ENCODE measurements around the gene TNIK.

Gene TNIK

DNA sequence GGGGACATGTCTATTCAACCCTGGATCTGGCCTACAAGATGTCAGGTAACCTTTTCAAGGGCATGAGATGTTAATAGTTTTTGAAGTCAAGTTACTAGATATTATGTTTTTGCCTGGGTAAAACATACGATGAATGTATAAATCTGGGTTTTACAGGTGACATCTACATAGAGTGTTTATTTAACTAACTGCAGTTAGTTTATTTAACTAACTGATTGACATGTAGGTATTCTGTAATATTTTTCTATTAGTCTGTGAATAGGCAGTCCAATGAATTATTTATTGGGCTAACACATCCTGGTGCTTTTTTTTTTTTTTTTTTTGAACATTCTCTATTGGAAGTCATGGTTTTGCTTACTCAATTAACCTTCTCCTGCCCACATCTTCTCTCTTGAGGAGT, 38.7 kb upstream of the TNIK start:
- DNase-seq (ENCODE audit: low read depth): no peak
- H3K4me3 ChIP-seq (ENCODE audit: low read length): no peak overlapping the region
- TF ChIP-seq, protein P1, sequence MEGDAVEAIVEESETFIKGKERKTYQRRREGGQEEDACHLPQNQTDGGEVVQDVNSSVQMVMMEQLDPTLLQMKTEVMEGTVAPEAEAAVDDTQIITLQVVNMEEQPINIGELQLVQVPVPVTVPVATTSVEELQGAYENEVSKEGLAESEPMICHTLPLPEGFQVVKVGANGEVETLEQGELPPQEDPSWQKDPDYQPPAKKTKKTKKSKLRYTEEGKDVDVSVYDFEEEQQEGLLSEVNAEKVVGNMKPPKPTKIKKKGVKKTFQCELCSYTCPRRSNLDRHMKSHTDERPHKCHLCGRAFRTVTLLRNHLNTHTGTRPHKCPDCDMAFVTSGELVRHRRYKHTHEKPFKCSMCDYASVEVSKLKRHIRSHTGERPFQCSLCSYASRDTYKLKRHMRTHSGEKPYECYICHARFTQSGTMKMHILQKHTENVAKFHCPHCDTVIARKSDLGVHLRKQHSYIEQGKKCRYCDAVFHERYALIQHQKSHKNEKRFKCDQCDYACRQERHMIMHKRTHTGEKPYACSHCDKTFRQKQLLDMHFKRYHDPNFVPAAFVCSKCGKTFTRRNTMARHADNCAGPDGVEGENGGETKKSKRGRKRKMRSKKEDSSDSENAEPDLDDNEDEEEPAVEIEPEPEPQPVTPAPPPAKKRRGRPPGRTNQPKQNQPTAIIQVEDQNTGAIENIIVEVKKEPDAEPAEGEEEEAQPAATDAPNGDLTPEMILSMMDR (conservative IDR thresholded peaks at IDR 0.05; ENCODE audit: low read length): no peak

DNA sequence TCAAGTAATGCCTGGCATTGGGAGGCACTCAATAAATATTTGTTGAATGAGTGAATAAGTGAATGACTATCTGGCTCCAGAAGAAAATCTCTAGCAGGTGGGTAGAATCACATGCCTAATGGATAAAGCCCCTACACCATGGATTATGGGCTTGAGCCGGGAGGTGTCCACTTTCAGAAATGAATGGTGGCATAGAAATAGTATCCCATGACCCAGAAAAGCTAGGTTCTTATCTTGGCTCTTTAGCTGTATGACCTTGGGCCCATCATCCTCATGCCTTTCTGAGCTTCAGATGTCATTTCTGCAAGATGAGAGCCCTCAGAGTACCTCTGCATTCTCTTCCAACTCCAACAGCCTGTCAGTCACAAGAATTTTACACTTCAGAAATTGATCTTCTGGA, 37.3 kb upstream of the TNIK start:
- H3K4me3 ChIP-seq (ENCODE audit: low read length): no peak overlapping the region
- no peak for DNase-seq (ENCODE audit: low read depth)
- TF ChIP-seq, protein P1 (conservative IDR thresholded peaks at IDR 0.05; ENCODE audit: low read length): no peak

DNA sequence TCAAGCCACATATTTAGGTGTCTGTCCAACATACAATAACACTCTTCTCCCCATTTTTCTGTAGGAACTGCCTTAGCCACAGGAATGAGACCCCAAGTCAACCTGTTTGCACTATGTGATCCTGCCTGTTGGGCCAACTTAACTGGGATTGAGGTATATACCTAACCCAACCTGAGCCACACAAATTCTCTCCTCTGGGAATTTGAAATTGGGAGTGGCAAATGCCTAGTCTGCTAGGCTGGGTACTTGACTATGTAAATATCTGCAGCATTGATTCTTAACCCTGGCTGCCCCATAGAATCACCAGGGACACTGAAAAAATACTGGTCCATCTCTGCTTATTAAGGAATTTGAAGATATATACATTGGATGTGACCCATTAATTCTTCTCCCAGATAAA, 35.2 kb upstream of the TNIK start:
- TF ChIP-seq, protein P1 (conservative IDR thresholded peaks at IDR 0.05; ENCODE audit: low read length): no peak
- no peak for DNase-seq (ENCODE audit: low read depth)
- no peak overlapping the region for H3K4me3 ChIP-seq (ENCODE audit: low read length)

DNA sequence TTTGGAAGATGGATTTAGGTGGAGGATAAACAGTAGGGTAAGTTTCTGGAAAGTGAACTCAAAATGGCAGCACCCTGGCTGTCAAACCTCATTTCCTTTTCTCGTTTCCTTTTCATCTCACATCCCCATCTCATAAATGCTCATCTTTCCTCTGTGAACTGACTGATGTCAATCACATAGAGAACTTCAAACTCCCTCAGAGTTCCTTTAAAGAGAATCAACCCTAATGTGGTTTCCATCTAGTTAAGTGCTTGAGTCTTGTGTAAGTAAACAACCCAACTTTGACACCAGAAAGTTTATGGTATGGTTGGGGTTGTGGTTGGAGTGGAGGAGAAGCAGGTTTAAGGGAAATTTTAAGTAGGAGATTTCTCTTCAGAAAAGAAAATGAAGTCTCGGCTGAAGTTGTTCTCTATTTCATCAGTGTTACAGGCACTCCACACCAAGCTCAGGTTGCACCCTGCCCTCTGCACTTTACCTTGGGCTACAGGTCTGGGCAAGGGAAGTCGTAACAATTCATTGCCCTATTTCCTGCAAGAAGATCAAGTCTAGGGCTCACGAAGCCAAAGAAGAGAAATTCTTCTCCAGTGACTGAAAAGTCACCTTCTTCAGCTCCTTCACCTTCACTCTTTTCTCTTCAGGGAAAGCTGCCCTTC, 34.4 kb upstream of the TNIK start:
- DNase-seq (ENCODE audit: low read depth): no peak
- no peak overlapping the region for H3K4me3 ChIP-seq (ENCODE audit: low read length)
- TF ChIP-seq, protein P1 (conservative IDR thresholded peaks at IDR 0.05; ENCODE audit: low read length): no peak

DNA sequence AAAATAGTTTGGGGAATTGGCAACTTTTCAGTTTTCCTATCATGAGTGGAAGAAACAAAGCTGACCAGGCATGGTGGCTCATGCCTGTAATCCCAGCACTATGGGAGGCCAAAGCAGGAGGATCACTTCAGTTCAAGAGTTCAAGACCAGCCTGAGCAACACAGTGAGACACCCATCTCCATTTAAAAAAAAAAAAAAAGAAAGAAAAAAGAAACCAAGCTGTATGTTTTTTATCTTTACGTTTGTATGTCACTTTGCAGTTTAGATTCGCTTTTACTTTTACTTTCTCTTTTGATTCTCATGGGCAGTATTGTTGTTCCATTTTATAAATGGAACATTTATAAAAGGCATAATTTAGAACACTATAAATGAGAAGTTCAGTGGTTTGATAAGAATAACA, 31.2 kb upstream of the TNIK start:
- H3K4me3 ChIP-seq (ENCODE audit: low read length): no peak overlapping the region
- DNase-seq (ENCODE audit: low read depth): no peak
- TF ChIP-seq, protein P1 (conservative IDR thresholded peaks at IDR 0.05; ENCODE audit: low read length): no peak

DNA sequence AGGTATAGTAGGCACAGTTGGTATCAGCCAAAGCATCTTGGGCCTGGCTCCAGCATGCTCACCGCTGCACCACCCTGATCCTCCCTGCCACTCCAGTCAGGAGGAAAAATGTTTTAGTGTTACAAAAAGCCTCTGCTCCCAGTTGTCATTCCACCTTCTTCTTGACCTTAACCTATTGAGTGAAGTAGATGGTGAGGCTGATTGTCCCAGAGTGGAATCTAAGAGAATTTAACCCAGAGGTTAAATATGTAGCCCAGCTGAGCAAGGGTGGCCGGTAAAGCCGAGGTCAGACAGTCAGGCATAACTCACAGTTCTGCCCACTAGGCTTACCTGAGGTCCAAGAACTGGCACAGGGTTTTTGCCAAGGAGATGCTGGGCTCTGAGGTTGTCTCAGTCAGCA, 30.7 kb upstream of the TNIK start:
- DNase-seq (ENCODE audit: low read depth): no peak
- H3K4me3 ChIP-seq (ENCODE audit: low read length): no peak overlapping the region
- TF ChIP-seq, protein P1 (conservative IDR thresholded peaks at IDR 0.05; ENCODE audit: low read length): no peak

DNA sequence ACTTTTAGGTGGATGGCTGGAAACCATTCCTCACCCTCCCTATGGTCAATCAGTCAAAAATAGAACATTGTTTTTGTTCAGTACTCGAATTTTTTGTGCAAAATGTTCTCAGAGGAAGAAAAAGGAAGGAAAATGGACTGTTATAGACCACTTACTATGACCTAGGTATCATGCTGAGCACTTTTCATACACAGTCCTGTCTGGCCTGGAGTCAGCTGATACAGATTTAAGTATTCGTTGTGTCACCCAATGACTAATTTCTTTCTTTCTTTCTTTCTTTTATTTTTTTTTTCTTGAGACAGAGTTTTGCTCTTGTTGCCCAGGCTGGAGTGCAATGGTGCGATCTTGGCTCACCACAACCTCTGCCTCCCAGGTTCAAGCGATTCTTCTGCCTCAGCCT, 29.1 kb upstream of the TNIK start:
- no peak for DNase-seq (ENCODE audit: low read depth)
- TF ChIP-seq, protein P1 (conservative IDR thresholded peaks at IDR 0.05; ENCODE audit: low read length): no peak

More for the DNA sequence above, 29.1 kb upstream of the TNIK start:
- no peak overlapping the region for H3K4me3 ChIP-seq (ENCODE audit: low read length)
